Peyer's patch (tissue), 4 donors: ENCODE results near the gene CFAP119. TPM values are rescaled to one million over a fixed set of nuclear protein-coding genes. Genes with fewer than 3 reads are reported as not detected.

Experiments used
- DNase-seq, 3 donors: peaks; one replicate each; pipeline ENCODE4 v3.0.0-alpha.2; 2017 to 2019
- H3K27ac ChIP-seq, 4 donors: fragments of 200-600 bp; sonication (generic); one replicate each; pipeline ENCODE4 v1.5.1; 2016 to 2019
- H3K27me3 ChIP-seq, 2 donors: fragments of 200-600 bp; sonication (generic); one replicate each; pipeline ENCODE4 v1.5.1; 2019
- H3K36me3 ChIP-seq, 3 donors: fragments of 200-600 bp; sonication (generic); one replicate each; pipeline ENCODE4 v1.5.1; 2016 to 2019
- H3K4me1 ChIP-seq, 4 donors: fragments of 200-600 bp; sonication (generic); one replicate each; pipeline ENCODE4 v1.5.1; 2016 to 2019
- H3K4me3 ChIP-seq, 4 donors: fragments of 200-600 bp; sonication (generic); 1 replicate in 3 of 4; 2 replicates in 1 of 4; pipeline ENCODE4 v1.5.1; 2016 to 2019; ENCODE audit warnings: mild to moderate bottlenecking in 1 of 4
- H3K9me3 ChIP-seq, 4 donors: fragments of 200-600 bp; sonication (generic); one replicate each; pipeline ENCODE4 v1.5.1; 2016 to 2019; ENCODE audit warnings: mild to moderate bottlenecking in 1 of 4
- CTCF ChIP-seq, 6 experiments: fragments of 450-650 bp in 4 of 6; fragments of 200-600 bp in 2 of 6; sonication (generic) in 1 of 6; IDR thresholded peaks; one replicate each; pipeline ENCODE4 v1.5.1; 2017 to 2019; ENCODE audit warnings: antibody characterized with exemption in 6 of 6, mild to moderate bottlenecking in 3 of 6, moderate library complexity in 1 of 6
- POLR2A ChIP-seq, 2 donors: fragments of 450-650 bp; IDR thresholded peaks; one replicate each; pipeline ENCODE4 v1.5.1; 2017; ENCODE audit warnings: antibody characterized with exemption in 2 of 2, mild to moderate bottlenecking in 2 of 2, moderate library complexity in 2 of 2
- total RNA-seq, 4 donors: library from RNA; depleted of rRNA; stranded (reverse); fragments of >200 nt; gene quantifications; one replicate each; pipeline ENCODE4 v1.1.0, GENCODE V29; 2016

Gene CFAP119
- total RNA-seq, 4 donors from 2014 or later, result 2.9 to 17.3 (median 4.2) TPM

- no peaks in the 10 kb centered on the region for H3K9me3 ChIP-seq
- no peak for DNase-seq
These were observed 5.1 kb downstream of the CFAP119 start for GRCh38 chr16:30756781-30757100.

GRCh38 chr16:30755955-30756780, 5.7 kb downstream of the CFAP119 start:
- Histone ChIP-seq H3K27ac (no peak overlapping the region), H3K36me3 (peaks cover 0 to 49% (median 0%) of the 10 kb centered on the region in 3 donors), H3K4me1 (peaks cover 0 to 7% (median 5%) of the 10 kb centered on the region in 4 donors), H3K27me3 (no peaks in the 10 kb centered on the region), H3K9me3 (no peaks in the 10 kb centered on the region), H3K4me3 (no peak overlapping the region)
- DNase-seq, result no peak
- TF ChIP-seq CTCF (IDR thresholded peaks at IDR 0.05) (no peak), POLR2A (IDR thresholded peaks at IDR 0.05) (no peak)

More at GRCh38 chr16:30756781-30757100, 5.1 kb downstream of the CFAP119 start:
- Histone ChIP-seq H3K27me3 (no peaks in the 10 kb centered on the region), H3K36me3 (peaks cover 0 to 44% (median 0%) of the 10 kb centered on the region in 3 donors), H3K27ac (no peak overlapping the region), H3K4me3 (no peak overlapping the region), H3K4me1 (peaks cover 0 to 11% (median 7%) of the 10 kb centered on the region in 4 donors)
- no peak for TF ChIP-seq POLR2A (IDR thresholded peaks at IDR 0.05)
- TF ChIP-seq CTCF (IDR thresholded peaks at IDR 0.05), result no peak

DNA sequence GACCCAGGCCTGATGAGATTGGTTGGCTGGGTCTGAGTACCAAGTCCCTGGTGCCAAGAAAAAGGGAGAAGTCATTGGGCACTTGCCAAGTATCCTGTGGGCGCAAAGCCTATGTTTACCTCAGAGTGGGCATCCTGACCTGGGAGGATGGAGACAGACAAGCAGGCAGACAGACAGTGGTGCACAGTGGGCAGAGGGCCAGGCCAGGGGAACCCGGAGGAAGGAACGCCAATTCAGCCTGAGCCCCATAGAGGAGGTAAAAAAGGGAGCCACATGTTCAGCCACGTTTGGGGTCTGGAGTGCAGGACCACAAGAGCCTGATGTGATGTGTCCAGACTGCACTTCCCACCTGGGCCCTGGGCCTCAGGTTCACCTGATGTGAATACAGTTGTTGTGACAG, 8.3 kb downstream of the CFAP119 start:
- Histone ChIP-seq H3K27ac (no peak overlapping the region), H3K27me3 (no peaks in the 10 kb centered on the region), H3K4me3 (no peak overlapping the region), H3K4me1 (peaks cover 0 to 7% (median 0%) of the 10 kb centered on the region in 4 donors), H3K36me3 (peaks cover 0 to 55% (median 0%) of the 10 kb centered on the region in 3 donors), H3K9me3 (no peaks in the 10 kb centered on the region)
- DNase-seq, result no peak
- TF ChIP-seq CTCF (IDR thresholded peaks at IDR 0.05) (no peak), POLR2A (IDR thresholded peaks at IDR 0.05) (no peak)

DNA sequence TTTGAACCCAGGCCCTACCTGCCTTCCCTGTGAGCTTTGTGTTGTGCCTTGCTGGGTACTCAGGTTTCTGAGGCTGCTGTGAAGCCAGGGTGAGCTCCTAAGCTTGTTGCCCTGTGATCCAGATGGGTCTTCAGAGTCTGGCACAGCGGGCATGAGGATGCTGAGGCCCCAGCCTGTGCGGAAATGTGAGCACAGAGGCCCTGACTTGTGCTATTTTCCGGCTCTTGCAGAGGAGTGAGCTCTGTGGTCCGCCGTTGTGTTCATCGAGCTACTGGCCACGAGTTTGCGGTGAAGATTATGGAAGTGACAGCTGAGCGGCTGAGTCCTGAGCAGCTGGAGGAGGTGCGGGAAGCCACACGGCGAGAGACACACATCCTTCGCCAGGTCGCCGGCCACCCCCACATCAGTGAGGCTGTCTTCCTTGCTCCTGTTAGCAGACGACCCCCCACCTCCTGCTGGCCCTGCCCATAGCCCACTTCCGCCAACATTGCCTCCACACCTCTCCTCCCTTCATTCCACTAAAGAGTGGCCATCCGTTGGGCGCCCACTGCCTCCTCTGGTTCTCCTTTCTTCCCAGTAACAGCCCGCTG, 10.9 kb downstream of the CFAP119 start:
- Histone ChIP-seq H3K9me3 (no peaks in the 10 kb centered on the region), H3K36me3 (peaks cover 0 to 40% (median 0%) of the 10 kb centered on the region in 3 donors), H3K4me1 (peaks cover 0 to 22% (median 2%) of the 10 kb centered on the region in 4 donors), H3K27ac (no peak overlapping the region), H3K27me3 (no peaks in the 10 kb centered on the region), H3K4me3 (no peak overlapping the region)
- no peak for DNase-seq
- TF ChIP-seq CTCF (IDR thresholded peaks at IDR 0.05) (no peak), POLR2A (IDR thresholded peaks at IDR 0.05) (no peak)

- H3K27me3 ChIP-seq, result no peaks in the 10 kb centered on the region
- no peak for DNase-seq
- H3K27ac ChIP-seq, result no peak overlapping the region
- TF ChIP-seq CTCF (IDR thresholded peaks at IDR 0.05) (no peak), POLR2A (IDR thresholded peaks at IDR 0.05) (no peak)
- H3K36me3 ChIP-seq, result peaks cover 0 to 43% (median 0%) of the 10 kb centered on the region in 3 donors
- H3K9me3 ChIP-seq, result no peaks in the 10 kb centered on the region
- H3K4me1 ChIP-seq, result peaks cover 0 to 22% (median 2%) of the 10 kb centered on the region in 4 donors
- no peak overlapping the region for H3K4me3 ChIP-seq
These were observed 11.7 kb downstream of the CFAP119 start for GRCh38 chr16:30750201-30750600.
